ENCODE measurements around the gene TUBA4A.

DNA sequence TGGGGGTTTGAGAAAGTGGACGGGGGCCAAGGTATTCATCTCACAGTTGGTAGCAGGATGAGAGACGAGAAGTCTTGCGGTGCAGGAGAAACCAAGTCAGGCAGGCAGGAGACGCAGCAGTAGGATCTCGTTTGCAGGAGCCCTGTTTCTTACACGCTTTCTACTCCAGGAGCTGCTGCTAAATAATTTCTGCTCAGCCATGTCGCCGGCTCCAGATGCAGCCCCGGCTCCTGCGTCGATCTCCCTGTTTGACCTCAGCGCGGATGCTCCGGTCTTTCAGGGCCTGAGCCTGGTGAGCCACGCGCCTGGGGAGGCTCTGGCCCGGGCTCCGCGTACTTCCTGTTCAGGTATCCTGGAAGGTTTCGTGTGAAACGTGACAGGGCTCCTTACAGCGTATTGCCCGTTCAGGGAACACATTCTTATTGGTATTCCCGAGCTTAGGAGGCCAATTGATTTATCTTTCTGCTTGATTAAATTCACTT is 23.6 kb downstream of the TUBA4A start:
- TF ChIP-seq, protein P1, sequence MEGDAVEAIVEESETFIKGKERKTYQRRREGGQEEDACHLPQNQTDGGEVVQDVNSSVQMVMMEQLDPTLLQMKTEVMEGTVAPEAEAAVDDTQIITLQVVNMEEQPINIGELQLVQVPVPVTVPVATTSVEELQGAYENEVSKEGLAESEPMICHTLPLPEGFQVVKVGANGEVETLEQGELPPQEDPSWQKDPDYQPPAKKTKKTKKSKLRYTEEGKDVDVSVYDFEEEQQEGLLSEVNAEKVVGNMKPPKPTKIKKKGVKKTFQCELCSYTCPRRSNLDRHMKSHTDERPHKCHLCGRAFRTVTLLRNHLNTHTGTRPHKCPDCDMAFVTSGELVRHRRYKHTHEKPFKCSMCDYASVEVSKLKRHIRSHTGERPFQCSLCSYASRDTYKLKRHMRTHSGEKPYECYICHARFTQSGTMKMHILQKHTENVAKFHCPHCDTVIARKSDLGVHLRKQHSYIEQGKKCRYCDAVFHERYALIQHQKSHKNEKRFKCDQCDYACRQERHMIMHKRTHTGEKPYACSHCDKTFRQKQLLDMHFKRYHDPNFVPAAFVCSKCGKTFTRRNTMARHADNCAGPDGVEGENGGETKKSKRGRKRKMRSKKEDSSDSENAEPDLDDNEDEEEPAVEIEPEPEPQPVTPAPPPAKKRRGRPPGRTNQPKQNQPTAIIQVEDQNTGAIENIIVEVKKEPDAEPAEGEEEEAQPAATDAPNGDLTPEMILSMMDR (IDR thresholded peaks at IDR 0.05) = no peak
- TF ChIP-seq ZFX (IDR thresholded peaks at IDR 0.05; ENCODE audit: borderline replicate concordance) = no peak
